Body of pancreas (tissue), 4 donors: ENCODE results near the gene HSD17B14.
A peak's percentile ranks its signal among the peaks of the same experiment; 100 is the strongest.

Source experiments
- CTCF ChIP-seq, 7 experiments: fragments of 450-650 bp in 4 of 7; fragments of 200-600 bp in 3 of 7; sonication (generic) in 3 of 7; IDR thresholded peaks; one replicate each; pipeline ENCODE4 v1.5.1; 2016 to 2019; ENCODE audit warnings: antibody characterized with exemption in 7 of 7
- POLR2A ChIP-seq, 3 donors: fragments of 450-650 bp; IDR thresholded peaks; one replicate each; pipeline ENCODE4 v1.6.1; 2016; ENCODE audit warnings: antibody characterized with exemption in 3 of 3, mild to moderate bottlenecking in 2 of 3

- TF ChIP-seq CTCF (IDR thresholded peaks at IDR 0.05), result peak in 2 of 7 experiments; percentile 10 to 15
- no peak for TF ChIP-seq POLR2A (IDR thresholded peaks at IDR 0.05)
These were observed 36.7 kb upstream of the HSD17B14 start for GRCh38 chr19:48872884-48873475.
